ENCODE measurements around the gene OR51B5.
"Not testable (repeated sequence)": the region's sequence is repeated elsewhere in the genome, so short reads cannot be mapped to it uniquely, and the experiment has no call there.

The OR51B5 gene

GRCh38 chr11:5343474-5344335 lies at the start of gene OR51B5:
TSS of gene OR51B5 (minus strand) at chr11:5343524. CDS start at chr11:5343524, 0 bp downstream.
- DNase-seq (ENCODE audit: low spot score): no peak

- no peak for DNase-seq (ENCODE audit: low spot score)
Measured at GRCh38 chr11:5390210-5390609, 46.9 kb upstream of the OR51B5 start.

GRCh38 chr11:5384335-5384734 lies 41.0 kb upstream of the OR51B5 start:
- no peak for DNase-seq (ENCODE audit: low spot score)

- DNase-seq (ENCODE audit: low spot score): no peak
Measured at GRCh38 chr11:5383576-5383975, 40.3 kb upstream of the OR51B5 start, which contains the start of gene OR51M1. TSS of gene OR51M1 (plus strand) at chr11:5383812. CDS start at chr11:5389399, 5,587 bp downstream.

- DNase-seq (ENCODE audit: low spot score): peak; percentile 63
Measured at GRCh38 chr11:5380740-5381342, 37.5 kb upstream of the OR51B5 start.

- DNase-seq (ENCODE audit: low spot score): peak; percentile 19
Measured at GRCh38 chr11:5369789-5370188, 26.5 kb upstream of the OR51B5 start.

GRCh38 chr11:5368502-5369043 lies 25.2 kb upstream of the OR51B5 start:
- DNase-seq (ENCODE audit: low spot score): no peak

- no peak for DNase-seq (ENCODE audit: low spot score)
Measured at GRCh38 chr11:5367448-5368074, 24.2 kb upstream of the OR51B5 start.

GRCh38 chr11:5366856-5367255 lies 23.5 kb upstream of the OR51B5 start:
- no peak for DNase-seq (ENCODE audit: low spot score)

- DNase-seq (ENCODE audit: low spot score): not testable (repeated sequence)
Measured at GRCh38 chr11:5366365-5366764, 23.0 kb upstream of the OR51B5 start.

GRCh38 chr11:5364214-5364613 lies 20.9 kb upstream of the OR51B5 start:
- no peak for DNase-seq (ENCODE audit: low spot score)

GRCh38 chr11:5363679-5364078 lies 20.4 kb upstream of the OR51B5 start:
- no peak for DNase-seq (ENCODE audit: low spot score)

- no peak for DNase-seq (ENCODE audit: low spot score)
Measured at GRCh38 chr11:5362017-5362625, 18.8 kb upstream of the OR51B5 start.

GRCh38 chr11:5356031-5356430 lies 12.7 kb upstream of the OR51B5 start:
- DNase-seq (ENCODE audit: low spot score): not testable (repeated sequence)

- no peak for DNase-seq (ENCODE audit: low spot score)
Measured at GRCh38 chr11:5351208-5351607, 7.9 kb upstream of the OR51B5 start, which contains the start of gene OR51B6. TSS of gene OR51B6 (plus strand) at chr11:5351508. CDS start at chr11:5351508, 0 bp downstream.

GRCh38 chr11:5349550-5349949 lies 6.2 kb upstream of the OR51B5 start:
- no peak for DNase-seq (ENCODE audit: low spot score)

GRCh38 chr11:5348551-5349194 lies 5.3 kb upstream of the OR51B5 start:
- DNase-seq (ENCODE audit: low spot score): no peak

GRCh38 chr11:5345831-5346230 lies 2.5 kb upstream of the OR51B5 start:
- DNase-seq (ENCODE audit: low spot score): no peak

- DNase-seq (ENCODE audit: low spot score): no peak
Measured at GRCh38 chr11:5339771-5340322, 3.5 kb downstream of the OR51B5 start.

GRCh38 chr11:5337253-5337652 lies 6.1 kb downstream of the OR51B5 start:
- DNase-seq (ENCODE audit: low spot score): not testable (repeated sequence)

- no peak for DNase-seq (ENCODE audit: low spot score)
Measured at GRCh38 chr11:5336331-5336730, 7.0 kb downstream of the OR51B5 start.
